Stimulated activated naive CD4-positive, alpha-beta T cell (primary cell): ENCODE measurements around the gene C5orf58.

ENCODE experiments used
- DNase-seq, 6 experiments: peaks; one replicate each; lab custom pipeline; 2025; lab: John Stamatoyannopoulos, UW

Gene C5orf58, protein sequence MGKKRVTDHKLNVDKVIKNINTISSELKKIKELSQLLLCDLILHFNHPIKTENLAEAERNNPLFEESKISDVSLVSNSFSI

DNA sequence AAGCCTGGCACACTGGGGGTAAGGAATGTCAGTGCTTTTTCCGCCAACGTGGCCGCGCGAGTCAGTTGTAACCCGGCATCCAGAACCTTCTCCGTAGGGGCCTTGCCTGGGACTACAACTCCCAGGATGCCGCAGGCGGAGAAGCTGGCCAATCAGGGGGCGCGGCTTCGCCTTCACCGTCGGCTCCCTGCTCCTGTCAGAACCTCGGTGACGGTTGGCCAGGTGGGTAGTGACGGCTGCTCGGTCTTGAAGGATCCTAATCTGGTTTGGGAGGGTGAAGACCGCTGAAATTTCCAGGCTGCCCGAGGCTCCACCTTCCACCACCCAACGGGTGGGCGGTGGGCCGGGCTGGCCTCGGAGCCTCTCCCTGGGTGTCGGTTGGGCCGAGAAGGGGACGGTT lies at the start of gene C5orf58:
C5orf58 (plus strand) TSS at position 200 of the 400 bp plus-strand sequence. CDS start 1,992 bp downstream, outside the sequence.
- no peak for DNase-seq

- peak in 3 of 6 experiments; percentile 0 to 7 (median 4) for DNase-seq
Measured at GRCh38 chr5:170183816-170184687, 48.7 kb upstream of the C5orf58 start.

- no peak for DNase-seq
Measured at GRCh38 chr5:170184737-170185136, 48.0 kb upstream of the C5orf58 start.

DNA sequence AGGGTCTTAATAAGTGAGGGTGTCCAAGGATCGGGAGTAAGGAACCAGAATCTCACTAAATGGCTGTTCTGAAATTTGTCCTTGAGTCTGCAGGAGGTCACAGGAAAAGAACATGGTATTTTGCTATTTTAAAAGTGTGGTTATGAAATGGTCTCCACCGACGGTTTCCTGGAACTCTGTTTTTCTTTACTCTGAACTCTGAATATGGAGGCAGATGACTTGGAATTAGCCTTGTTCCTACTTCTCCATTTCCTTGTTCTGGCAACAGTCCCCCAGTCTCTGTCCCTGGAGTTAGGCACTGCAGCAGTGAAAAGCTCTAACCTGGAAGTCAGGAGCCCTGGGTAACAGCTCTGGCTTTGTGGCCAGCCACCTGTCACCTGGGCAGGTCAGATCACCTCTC lies 46.6 kb upstream of the C5orf58 start:
- no peak for DNase-seq

DNA sequence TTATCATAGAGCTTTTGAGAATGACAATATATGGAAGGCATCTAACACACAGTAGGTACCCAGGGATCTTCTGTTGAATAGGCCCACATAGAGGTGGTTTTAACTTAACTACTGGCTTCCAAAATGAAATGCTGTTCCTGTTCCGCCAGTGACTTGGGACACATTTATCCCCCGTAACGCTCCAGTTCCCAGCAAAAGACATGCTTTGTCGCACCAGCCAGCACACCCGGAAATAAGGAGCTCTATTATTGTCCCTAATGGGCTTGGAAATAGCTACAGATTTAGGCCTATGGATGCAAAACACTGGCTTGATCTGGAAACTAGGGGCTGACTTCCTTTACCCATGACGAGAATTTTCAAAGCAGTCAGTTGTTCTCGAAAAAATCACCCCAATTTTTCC lies 45.9 kb upstream of the C5orf58 start:
- DNase-seq = no peak

DNA sequence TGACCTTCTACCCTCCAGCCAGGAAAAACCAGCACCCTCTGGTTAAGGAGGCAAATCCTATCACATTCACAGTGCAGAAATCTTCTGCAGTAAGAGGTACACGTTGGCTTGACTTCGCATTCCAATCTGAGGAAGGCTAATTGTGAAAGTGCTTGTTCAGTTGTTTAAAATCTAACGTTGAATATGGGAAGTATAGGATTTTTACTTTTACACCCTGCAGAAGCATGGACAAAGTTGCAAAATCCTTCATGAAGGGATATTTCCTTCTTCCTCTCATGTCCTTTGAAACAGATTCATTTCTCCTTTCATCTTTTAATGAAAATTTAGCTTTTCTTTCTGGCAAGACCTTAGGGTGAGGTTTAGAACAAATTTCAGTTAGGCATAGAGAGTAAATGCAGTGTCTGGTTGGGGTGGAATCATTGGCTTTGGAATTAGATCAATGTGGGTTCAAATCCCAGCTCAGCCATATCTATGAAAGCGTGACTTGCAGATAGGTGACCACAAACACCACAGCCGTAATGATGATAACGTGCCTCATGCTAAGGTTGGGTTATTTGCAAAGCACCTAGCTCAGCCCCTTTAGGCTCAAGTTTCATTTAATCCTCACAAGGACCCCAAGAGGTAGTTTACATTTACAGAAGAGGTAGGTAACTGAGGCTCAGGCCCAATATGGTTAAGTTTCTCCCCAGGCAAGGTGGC lies 42.2 kb upstream of the C5orf58 start:
- DNase-seq = no peak

DNA sequence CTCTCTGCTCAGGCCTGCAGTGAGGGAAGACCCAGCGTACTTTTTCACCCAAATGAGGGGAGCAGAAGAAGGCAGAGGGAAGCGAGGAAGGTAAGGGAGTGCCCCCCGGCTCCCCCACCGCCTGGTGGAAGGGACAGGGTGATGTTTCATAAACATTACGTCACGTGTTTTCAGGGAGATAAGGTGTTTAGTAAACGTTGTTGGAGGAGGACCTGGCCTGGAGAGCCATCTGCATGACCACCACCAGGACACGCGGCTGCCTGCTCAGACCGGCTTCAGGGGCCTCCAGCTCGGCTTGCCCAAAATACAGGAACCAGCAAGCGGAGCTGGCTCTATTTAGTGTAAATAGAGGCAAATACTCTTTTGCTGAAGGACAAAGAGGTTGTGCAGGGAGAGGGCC lies 40.0 kb upstream of the C5orf58 start:
- no peak for DNase-seq

DNA sequence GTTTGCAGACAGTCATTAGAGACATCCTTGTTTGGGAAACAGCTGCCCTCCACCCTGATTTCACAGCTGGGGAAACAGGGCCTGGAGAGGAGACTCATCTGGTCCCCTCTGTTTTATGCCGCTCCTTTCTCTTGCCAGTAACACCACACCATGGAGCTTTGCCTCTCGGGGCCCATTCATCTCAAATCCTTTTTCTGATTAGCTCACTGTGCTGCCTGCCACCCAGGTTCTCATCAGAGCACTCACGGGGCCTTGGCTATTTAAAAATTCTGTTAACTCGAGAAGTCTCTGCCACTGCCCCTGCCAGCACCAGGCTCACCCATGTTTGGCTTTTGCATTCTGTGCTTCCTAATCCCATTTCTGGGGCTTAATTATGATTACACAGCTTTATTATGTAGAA lies 36.8 kb upstream of the C5orf58 start:
- DNase-seq = no peak

DNA sequence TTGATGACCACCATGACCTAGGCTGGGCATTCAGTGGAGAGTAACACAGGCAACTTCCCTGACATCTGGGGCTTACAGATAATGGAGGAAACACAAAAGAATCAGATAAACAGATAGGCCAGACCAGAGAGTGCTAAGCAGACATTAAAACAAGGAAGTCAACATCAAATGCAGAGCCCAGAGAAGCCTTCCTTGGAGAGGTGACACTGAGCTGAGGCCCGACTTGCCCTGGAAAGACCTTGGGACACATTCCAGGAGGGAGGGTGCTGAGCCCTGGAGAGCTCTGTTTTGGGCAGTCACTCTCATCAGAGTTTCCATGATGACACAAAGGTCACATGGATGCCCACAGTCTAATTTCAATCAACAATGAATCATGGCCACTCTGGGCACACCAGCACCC lies 31.9 kb upstream of the C5orf58 start:
- DNase-seq = no peak

- DNase-seq = no peak
Measured at GRCh38 chr5:170201311-170201710, 31.5 kb upstream of the C5orf58 start.

DNA sequence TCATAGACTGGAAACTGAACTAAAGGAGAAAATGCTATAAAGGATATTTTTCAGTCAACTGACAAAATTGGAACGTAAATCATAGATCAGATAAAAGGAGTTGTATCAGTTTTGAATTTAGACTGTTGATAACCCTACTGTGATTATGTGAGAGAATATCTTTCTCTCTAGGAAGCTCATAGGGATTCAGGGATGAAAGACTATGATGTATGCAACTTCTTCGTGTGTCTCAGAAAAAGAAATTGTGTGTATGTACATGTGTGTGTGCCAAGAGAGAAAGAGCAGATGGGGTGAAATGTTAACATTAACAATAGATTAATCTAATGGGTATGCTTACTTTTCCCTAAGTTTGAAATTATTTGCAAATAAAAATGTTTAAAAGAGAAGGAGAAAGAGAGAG lies 30.7 kb upstream of the C5orf58 start:
- no peak for DNase-seq

DNA sequence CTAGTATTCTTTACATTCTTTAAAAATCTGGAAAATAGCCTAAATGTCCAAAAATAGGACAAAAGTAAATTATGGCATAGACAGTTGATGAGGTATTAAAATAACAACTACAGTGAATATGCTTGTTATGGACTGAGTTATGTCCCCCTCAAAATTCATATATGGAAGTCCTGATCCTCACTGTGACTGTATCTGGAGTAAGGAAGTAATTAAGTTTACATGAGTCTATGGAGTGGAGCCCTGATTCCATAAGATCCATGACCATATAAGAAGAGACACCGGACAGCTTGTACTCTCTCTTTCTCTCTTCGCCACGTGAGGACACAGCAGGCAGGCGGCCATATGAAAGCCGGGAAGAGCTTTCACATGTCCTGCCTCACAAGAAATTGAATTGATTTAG lies 28.6 kb upstream of the C5orf58 start:
- DNase-seq = no peak

GRCh38 chr5:170206216-170206615 lies 26.6 kb upstream of the C5orf58 start:
- DNase-seq = no peak

DNA sequence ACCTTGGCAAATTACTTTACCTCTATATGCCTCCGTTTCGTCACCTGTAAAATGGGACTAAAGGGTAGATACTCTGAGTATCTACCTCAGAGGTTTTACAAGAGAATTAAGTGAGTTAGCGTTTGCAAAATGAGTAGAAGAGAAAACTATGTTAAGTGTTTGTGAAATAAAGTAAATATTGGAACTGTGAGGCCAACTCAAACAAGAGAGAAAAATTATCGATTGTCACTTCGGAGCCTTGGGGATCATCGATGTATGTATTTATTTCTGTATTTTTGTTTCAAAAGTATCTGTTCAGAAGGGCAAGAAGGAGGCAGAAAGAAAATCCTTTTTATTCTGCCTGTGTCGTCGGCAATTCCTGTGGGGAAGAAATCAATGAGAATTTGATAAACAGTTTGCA lies 25.8 kb upstream of the C5orf58 start:
- DNase-seq = no peak

- DNase-seq = no peak
Measured at GRCh38 chr5:170211575-170212334, 21.0 kb upstream of the C5orf58 start.

- no peak for DNase-seq
Measured at GRCh38 chr5:170216257-170216864, 16.4 kb upstream of the C5orf58 start.

- no peak for DNase-seq
Measured at GRCh38 chr5:170217831-170218230, 15.0 kb upstream of the C5orf58 start.

- DNase-seq = no peak
Measured at GRCh38 chr5:170218726-170219125, 14.1 kb upstream of the C5orf58 start.

DNA sequence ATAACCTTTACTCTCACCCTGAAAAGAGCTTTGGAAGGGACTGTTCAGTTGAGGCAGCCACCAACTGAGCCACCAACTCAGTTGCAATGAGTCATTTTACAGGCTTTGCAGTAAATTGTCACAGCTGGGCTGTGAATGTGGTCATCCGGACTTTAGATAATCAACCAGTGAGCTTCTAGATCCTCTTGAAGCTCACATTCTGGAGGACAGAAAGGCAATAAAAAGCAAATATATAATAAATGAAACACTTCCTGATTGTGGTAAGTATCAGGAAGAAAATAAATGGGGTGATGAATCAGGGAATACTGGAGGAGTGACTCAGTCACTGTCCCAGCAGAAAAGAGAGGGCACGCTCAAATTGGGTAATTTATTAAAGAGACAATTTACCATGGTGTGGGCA lies 13.2 kb upstream of the C5orf58 start:
- no peak for DNase-seq

DNA sequence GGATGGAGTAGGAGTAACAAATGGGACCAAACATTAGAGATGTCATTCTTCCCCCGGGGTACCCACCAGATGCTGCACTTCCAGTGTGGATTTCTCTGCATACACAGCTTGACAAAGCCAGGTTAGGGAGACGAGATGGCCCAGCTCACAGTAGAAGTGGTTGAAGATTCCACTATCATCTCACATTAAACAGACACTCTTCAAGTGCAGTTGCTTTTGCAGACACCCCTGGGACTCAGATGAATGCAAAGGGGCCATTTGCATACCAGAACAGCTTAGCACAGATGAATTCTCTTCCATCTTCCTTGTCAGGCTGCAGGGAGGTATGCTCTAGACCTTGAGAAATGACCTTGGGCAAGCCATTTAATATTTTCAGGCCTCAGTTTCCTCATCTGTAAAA lies 12.6 kb upstream of the C5orf58 start:
- no peak for DNase-seq

DNA sequence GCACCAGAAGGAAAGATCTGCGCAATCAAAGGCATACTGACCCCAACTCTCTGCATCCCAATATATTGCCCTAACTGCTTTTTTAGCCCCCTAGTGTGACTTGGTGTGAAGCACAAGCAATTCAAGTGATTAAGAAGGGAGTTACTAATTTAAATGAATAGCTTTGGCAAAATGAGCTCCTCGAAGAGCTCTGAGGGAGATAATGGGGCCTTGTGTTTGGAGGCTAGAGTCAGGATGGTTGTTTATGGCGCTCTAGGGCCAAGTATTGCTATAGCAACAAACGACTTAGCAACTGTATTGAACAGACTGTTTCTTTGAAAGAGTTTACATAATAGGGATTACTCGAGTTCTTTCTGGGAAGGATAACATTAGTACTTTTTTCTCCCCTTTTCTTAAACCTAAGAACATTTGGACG lies 11.5 kb upstream of the C5orf58 start:
- no peak for DNase-seq

DNA sequence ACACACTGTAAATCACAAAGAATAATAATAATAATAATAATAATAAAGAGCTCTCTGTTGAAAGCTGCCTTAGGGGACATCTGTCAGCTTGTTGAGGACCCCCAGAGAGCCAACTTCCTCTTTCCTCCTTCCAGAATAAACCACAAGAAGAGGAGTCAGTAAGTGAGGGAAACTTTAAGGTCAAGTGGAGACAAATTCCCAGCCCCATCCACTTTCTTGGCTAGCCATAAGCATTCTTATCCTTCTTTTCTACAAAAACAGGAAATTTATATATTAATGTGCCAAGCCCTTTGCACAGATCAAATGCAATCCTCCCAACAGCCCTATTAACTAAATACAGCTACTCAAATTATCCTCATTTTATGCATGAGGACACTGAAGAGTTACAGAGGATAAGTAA lies 9.4 kb upstream of the C5orf58 start:
- DNase-seq = no peak
